GM19035 (cell line): ENCODE data around the gene USP35.
"Not testable (repeated sequence)": the region's sequence is repeated elsewhere in the genome, so short reads cannot be mapped to it uniquely, and the experiment has no call there.

Experiments
- ATAC-seq: cut with Tn5 transposase; IDR thresholded peaks from one replicate; pipeline ENCODE4 v1.9.1; 2021; ENCODE audit not compliant: unreplicated experiment

USP35 gene

GRCh38 chr11:78213526-78214330, 25.0 kb downstream of the USP35 start:
- no peak for ATAC-seq

- ATAC-seq: no peak
Observed at GRCh38 chr11:78214331-78215194, 25.8 kb downstream of the USP35 start.

DNA sequence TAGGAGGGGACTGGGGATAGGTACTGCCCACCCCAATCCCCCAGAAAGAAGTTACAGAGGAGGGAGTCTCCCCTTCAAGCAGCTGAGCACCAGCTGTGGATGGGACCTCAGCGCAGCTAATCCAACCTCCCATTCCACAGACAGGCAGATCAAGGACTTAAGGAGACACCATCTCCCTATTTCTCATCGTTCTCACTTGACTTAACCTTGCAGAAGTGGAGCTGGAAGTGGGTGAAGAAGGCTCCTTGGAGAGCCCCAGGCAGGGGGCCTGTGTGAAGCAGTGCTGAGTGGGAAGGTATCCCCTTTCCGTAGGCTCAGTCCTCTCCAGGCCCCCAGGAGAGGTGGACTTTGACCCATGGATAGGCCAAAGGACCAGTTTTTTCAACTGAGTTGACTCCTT, 27.3 kb downstream of the USP35 start:
- no peak for ATAC-seq

DNA sequence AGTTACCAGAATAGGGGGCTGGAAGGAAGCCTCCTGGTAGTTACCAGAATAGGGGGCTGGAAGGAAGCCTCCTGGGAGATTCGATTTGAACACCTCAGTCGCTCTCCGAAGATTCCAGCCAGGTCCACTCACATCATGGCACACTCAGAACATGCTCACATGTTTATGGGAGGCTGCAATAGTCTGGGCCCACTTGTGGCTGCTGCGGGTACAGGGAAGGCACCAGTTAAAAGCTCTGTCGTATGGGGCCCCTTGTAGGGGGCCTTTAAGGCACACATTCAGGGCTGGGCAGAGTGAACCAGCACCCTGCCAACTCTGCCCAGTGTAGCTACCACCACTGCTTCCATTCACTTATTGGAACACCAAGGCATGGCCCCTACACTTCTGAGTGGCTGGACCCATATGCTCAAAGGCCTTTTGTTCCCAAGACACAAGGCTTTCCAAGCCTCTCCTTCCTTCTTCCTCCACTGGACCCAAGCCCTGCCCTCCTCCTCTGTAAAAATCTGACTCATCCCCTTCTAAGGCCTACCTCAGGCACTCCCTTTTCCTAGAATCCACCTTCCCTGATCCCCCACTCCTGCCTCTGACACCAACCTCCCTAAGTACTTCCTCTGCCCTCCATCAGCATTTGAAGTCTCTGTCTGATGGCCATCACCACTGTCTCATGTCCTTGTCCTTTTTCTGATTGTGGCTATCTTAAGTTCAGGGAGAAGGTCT, 28.0 kb downstream of the USP35 start:
- ATAC-seq: no peak

DNA sequence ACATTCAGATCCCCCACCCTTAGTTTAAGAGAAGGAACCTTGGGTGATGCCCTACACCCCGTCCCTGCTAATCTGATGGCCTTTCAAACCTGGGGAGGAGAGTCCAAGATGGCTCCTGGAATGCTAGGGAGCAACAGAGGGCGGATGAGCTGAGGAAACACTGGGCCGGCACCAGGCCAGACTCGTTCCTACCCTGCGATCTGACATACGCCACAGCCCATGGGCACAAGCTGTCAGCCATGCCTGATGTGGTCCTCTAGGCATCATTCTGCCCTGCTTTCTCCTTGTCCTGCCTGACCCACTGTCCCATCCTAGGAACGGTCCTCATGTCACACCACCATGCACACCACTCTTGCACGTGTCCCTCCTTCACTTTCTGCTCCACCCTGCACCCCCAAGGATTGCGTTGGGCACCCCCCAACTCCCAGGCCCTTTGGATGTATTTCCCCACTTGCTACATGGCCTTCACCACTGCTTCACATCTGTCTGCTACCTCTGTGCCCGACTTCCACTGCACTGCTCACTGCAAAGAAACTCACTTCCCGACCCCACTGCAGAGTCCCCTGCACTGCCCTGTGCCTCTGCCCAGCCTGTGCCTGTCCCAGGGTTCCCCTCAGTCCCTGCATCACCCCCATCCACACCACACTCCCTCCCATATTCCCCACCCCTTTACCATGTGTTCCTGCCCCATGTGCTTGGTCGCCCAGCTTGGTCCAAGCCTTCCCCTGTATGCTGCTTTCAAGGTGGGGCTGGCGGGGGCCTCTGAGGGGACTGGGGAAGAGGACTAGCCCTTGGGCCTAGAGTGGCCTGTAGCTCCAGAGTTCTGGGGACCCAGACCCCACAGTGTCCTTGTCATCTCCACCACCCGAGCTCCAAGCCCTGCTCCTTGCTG, 29.2 kb downstream of the USP35 start:
- no peak for ATAC-seq

- no peak for ATAC-seq
Observed at GRCh38 chr11:78218707-78219492, 30.2 kb downstream of the USP35 start.

- no peak for ATAC-seq
Observed at GRCh38 chr11:78219493-78220217, 30.9 kb downstream of the USP35 start.

GRCh38 chr11:78220218-78221157, 31.8 kb downstream of the USP35 start:
- no peak for ATAC-seq

- no peak for ATAC-seq
Observed at GRCh38 chr11:78221396-78222315, 32.9 kb downstream of the USP35 start.

DNA sequence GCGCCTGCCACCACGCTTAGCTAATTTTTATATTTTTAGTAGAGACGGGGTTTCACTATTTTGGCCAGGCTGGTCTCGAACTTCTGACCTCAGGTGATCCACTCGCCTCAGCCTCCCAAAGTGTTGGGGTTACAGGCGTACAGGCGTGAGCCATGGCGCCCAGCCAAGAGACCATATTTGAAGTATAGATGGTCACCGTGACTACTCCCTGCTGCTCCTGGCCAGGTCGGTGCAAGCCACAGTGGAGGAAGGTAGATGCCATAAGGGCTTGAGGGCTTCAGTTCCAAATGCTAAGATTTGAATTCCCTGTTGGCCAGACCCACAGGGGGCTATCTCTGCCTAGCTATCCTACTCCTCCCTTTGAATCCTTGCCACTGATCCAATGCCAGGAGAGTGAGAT, 34.0 kb downstream of the USP35 start:
- ATAC-seq: not testable (repeated sequence)

DNA sequence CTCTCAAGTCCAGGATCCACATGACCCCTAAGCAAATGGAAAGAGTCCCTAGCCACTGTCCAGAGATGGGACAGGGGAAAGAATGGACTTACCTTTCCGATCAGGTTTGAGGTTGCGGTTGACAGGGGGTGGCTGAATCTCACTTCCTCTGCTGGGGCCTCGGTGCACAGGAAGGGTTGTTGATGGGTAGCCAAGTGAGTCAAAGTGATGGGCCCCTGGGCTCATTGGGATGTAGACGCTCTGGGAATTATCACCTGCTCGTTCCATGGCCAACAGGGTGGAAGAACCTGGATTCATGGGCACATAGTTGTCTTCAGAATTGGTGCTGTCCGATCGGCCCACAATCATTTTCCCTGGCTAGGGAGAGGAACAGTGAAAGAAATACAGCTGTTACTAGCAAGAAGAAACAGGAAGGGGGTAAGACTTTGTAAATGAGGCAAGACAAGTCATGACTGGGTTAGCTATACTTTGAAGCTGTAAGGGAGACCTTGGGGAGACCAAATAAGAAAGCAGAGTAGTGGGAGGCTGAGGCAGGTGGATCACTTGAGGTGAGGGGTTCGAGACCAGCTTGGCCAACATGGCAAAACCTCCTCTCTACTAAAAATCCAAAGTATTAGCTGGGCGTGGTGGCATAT, 34.7 kb downstream of the USP35 start:
- ATAC-seq: peak; percentile 79

- no peak for ATAC-seq
Observed at GRCh38 chr11:78224506-78224905, 35.8 kb downstream of the USP35 start.

DNA sequence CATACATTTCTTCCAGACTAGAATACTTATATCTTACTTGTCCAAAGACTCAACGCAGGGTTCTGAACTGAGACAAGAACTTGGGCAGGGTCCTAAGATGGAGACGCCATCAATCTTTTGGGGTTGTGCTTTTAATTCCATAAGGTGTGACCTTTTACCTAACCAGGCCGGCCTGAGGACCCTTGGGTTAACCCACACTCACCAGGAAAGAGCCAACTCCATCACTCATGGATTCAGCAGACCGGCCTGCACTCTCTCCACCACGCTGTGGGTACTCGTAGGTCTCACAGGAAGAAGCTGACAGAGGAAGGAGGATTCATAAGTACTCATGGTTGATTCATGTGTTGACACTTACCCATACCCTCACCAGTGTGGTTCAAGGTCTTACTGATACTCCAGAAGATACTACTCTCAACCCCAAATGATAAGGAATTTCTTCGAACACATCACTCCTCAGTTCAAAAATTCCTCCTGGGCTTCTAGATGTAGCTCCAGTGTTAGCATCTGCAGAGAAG, 36.2 kb downstream of the USP35 start:
- no peak for ATAC-seq

DNA sequence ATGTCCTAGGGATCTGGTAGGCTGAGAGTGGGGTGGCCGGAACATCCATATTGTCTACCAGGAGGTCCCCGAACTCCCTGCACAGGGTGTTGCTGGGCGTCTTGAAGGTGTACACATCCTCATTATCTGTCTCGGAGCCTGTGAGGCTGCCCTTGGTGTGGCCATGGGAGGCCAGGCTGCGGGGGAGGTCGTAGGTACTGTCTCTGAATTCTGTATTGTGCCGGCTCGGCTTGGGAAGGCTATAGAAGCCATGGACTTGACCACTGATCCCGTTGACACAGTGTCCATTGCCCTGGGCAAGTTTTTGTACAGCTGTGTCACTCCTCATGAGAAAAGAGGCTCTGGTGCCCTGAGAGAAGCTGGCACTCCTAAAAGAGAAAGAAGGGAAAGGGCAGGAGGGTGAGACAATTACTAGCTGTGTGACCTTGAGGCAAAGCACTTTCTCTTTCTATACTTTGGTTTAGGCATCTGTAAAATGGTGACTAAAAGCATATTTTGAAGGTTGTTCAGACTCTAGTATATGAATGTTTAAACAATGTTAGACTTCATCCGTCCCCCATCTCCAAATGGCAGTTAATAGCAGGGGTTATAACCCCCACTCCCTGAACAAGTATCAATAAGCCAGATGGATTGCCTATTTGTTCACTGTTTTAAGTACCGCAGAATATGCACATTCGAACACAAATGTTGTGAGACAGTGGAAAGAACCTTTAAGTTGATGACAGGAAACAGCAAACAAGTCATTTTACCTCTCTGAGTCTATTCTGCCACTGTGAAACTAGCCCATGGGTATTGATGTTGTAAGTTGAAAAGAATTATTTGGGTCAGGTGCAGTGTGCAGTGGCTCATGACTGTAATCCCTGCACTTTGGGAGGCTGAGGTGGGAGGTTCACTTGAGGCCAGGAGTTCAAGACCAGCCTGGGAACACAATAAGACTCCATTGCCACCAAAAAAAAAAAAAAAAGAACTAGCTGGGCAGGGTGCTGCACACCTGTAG, 38.3 kb downstream of the USP35 start:
- ATAC-seq: no peak

- ATAC-seq: no peak
Observed at GRCh38 chr11:78227921-78228320, 39.2 kb downstream of the USP35 start.
